Upper lobe of left lung (tissue), 4 donors: ENCODE results near the gene NEXN.

ENCODE experiments used
- EP300 ChIP-seq, 4 donors: sonication (generic); formaldehyde crosslinking; IDR thresholded peaks; one replicate each; pipeline ENCODE4 v1.5.1; 2017; ENCODE audit warnings: antibody characterized with exemption in 4 of 4, control low read depth in 2 of 4
- POLR2AphosphoS5 ChIP-seq, 2 donors: sonication (generic); formaldehyde crosslinking; IDR thresholded peaks; one replicate each; pipeline ENCODE4 v1.5.1; 2017; ENCODE audit warnings: antibody characterized with exemption in 2 of 2
- TF ChIP-seq, protein P1 (sequence below), 6 experiments: fragments of 450-650 bp in 4 of 6; fragments of 200-600 bp in 2 of 6; sonication (generic) in 2 of 6; IDR thresholded peaks; one replicate each; pipeline ENCODE4 v1.5.1; 2016 to 2019; ENCODE audit warnings: antibody characterized with exemption in 6 of 6

DNA sequence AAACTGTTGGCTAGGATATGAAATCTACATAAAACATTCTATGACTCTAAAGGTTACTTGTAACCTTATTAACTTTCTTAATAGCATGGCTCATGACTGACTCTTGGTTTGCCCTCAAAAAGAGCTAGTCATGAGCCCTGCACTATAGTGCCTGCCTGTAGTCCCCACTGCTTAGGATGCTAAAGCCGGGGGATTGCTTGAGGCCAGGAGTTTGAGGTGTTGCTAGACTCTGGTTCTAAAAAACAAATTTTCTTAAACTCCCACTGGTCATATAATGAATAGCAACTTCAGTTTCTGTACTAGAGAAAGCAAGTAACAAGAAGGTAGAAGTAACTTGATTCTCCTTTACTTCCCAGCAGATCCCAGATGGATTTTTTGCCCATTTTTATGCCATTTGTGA lies 15.8 kb upstream of the NEXN start:
- TF ChIP-seq EP300 (IDR thresholded peaks at IDR 0.05) = no peak
- TF ChIP-seq, protein P1, sequence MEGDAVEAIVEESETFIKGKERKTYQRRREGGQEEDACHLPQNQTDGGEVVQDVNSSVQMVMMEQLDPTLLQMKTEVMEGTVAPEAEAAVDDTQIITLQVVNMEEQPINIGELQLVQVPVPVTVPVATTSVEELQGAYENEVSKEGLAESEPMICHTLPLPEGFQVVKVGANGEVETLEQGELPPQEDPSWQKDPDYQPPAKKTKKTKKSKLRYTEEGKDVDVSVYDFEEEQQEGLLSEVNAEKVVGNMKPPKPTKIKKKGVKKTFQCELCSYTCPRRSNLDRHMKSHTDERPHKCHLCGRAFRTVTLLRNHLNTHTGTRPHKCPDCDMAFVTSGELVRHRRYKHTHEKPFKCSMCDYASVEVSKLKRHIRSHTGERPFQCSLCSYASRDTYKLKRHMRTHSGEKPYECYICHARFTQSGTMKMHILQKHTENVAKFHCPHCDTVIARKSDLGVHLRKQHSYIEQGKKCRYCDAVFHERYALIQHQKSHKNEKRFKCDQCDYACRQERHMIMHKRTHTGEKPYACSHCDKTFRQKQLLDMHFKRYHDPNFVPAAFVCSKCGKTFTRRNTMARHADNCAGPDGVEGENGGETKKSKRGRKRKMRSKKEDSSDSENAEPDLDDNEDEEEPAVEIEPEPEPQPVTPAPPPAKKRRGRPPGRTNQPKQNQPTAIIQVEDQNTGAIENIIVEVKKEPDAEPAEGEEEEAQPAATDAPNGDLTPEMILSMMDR (IDR thresholded peaks at IDR 0.05) = no peak
- TF ChIP-seq POLR2AphosphoS5 (IDR thresholded peaks at IDR 0.05) = no peak
